Measurements from ENCODE around the gene TMCC3.

Gene TMCC3

DNA sequence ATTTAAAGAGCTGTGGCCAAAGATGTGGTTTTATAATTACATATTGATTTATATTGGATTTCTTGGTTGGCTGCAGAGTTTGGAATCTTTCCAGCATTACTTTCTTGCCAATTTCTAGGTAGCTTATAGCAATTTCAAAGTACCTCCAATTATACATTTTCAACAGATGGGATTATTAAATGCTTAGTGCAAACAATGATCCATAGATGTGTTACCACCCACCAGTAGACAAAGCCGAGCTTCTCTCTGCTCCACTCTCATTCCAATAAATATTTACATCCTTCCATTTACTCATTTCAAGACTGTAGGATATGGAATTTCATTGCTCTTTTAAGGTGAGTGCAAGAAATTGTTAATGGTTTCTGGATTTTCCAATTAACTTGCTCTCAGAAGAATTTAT, 21.6 kb upstream of the TMCC3 start:
- DNase-seq: no peak

- DNase-seq: no peak
Measured at GRCh38 chr12:94670898-94671297, 20.5 kb upstream of the TMCC3 start.

GRCh38 chr12:94670075-94670474, 19.7 kb upstream of the TMCC3 start:
- no peak for DNase-seq

DNA sequence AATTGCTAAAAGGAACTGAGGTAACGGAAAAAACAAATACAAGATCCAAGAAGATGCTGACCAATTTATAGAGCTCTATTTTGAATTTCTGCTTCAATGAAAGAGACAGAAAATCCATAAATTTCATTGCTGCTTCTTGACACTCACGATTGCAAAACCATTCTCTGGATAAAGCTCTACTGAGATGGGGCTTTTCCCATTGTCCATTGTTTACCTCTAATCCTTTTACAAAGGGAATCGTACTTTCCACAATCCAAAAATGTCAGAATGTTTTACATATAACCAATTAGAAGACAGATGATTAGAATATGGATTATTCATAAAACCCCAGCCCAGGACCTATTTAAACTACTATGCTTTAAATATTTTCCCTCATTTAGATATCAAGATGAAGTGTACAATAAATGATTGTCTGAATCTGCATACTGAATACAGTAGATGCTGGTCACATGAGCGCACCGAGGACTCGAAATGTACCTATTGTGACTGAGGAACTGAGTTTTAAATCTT, 16.7 kb upstream of the TMCC3 start:
- no peak for DNase-seq

DNA sequence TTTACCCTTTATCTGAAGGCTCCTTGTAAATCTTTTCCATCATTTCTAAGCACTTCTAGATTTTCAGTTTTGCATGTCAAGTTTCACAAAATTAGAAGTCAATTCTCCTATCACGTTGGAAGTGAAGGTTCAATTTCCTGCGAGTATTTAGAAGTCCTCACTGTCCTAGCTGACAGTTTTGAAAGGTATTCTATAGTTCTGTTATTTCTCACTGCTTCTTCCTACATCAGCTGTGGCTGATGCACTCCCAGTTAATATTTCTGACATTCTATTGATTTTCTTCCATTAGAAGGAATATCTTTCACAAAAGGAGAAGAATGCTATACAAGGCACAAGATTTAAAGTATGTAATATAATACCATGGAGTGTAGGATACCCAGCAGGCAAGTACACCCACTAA, 15.8 kb upstream of the TMCC3 start:
- no peak for DNase-seq

- DNase-seq: no peak
Measured at GRCh38 chr12:94663702-94664101, 13.3 kb upstream of the TMCC3 start.

GRCh38 chr12:94663071-94663470, 12.7 kb upstream of the TMCC3 start:
- DNase-seq: no peak

DNA sequence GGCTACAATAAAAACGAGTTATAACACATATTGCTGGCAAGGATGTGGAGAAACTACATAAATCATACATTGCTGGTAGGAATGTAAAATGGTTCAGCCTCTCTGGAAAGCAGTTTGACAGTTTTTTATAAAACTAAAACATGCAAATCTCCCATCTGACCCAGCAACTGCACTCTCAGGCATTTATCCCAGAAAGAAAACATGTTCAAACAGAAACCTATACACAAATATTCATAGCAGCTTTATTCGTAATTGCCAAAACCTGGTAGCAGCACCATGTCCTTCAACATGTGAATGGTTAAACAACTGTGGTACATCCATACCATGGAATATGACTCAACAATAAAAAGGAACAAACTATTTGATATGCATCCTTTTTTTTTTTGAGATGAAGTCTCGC, 10.1 kb upstream of the TMCC3 start:
- no peak for DNase-seq

GRCh38 chr12:94659346-94659930, 9.1 kb upstream of the TMCC3 start:
- DNase-seq: no peak

DNA sequence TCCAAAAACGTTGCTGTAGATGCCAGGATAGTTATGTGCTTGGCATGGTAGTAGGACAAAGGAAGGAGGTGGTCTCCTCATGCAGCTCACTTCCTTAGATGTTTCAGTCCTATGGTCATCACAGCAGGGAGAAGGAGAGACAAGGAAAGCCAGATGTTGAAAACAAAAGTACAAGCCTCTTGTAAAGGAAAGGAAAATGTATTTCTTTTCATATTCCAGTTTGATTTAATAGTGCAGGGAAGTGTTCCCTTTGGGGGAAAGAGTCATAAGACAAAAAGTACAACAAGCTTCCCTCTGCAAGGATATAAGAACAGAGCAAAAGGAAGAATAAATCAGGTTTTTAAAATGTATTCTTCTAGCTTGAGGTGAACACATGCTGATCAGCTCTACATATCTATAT, 8.6 kb upstream of the TMCC3 start:
- DNase-seq: no peak

GRCh38 chr12:94656556-94656955, 6.2 kb upstream of the TMCC3 start:
- no peak for DNase-seq

- no peak for DNase-seq
Measured at GRCh38 chr12:94649349-94650142, 811 bp downstream of the TMCC3 start.

DNA sequence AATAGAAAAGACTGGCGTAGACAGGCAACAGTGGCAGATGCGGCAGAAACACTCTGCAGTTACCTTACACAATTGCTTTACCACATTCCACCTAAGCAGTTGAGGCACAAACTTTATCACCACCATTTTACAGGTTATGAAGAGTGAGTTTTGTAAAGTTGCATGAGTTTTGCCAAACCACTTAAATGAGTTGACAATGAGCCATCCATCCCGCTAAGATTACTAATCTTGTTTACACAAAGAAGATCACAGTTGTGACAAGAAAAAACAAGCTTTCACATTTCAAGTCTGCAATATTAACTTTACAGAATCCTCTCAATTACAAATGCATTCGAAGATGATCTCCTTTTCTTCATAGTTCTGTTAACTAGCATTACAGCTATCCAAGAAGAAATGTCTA, 1.8 kb downstream of the TMCC3 start:
- DNase-seq: no peak

DNA sequence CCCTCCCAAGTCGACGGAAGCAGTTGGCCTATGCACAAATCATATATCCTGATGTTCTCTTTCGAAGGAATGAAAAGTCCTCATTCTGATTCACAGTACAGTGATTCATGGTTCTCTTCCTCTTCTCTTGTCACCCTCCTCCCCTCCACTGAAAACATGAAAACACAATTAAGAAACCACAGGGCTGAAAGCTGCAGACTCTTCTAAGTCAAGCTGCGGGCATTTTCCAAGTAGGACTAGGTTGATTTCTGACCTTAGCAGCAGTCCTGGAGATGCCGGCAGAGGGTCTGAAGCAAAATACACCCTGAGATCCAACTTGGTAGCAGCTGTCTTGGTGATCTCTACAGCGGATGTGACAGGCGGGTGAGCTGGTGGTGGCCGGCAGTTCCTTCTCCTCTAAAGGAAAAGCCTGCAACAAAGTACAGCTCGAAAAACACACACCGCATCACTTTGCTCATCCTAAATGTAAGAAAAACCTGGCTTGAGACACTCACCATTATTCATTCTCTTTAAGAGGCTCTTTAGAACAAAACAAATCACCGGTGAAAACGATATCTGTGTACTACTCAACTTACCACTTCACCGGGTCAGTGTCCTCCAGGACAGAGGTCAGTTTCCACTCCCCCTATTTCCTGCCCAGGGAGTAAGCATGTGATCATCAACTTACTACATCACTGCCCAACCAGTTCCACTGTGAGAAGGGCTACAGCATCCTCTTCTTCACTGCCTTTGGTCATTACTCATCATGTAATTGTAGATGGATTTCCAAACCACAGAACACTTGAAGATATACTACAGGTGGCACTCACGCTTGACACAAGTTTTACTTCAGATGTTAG, 6.0 kb downstream of the TMCC3 start:
- no peak for DNase-seq

GRCh38 chr12:94643606-94644005, 6.8 kb downstream of the TMCC3 start:
- no peak for DNase-seq

DNA sequence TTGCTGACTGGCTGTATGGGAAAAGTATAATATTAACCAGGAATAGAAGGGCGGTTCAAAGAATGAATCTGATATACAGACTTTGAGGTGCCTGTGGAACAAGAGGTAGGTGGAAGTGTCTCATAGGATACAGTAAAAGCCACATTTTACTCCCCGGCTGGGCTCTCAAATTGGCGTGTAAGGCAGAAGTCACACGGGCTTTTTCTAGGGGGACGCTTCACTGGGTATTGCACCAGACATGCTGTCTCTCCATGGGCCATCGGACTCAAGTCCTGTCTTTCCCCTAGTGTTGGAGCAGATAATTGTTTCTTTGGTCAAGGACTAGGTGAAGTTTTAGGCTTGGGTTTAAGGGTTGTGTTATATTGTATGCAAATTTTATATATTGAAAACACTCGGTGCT, 9.1 kb downstream of the TMCC3 start:
- DNase-seq: no peak

GRCh38 chr12:94640134-94640928, 10.0 kb downstream of the TMCC3 start:
- DNase-seq: no peak

- no peak for DNase-seq
Measured at GRCh38 chr12:94638521-94638920, 11.8 kb downstream of the TMCC3 start.

DNA sequence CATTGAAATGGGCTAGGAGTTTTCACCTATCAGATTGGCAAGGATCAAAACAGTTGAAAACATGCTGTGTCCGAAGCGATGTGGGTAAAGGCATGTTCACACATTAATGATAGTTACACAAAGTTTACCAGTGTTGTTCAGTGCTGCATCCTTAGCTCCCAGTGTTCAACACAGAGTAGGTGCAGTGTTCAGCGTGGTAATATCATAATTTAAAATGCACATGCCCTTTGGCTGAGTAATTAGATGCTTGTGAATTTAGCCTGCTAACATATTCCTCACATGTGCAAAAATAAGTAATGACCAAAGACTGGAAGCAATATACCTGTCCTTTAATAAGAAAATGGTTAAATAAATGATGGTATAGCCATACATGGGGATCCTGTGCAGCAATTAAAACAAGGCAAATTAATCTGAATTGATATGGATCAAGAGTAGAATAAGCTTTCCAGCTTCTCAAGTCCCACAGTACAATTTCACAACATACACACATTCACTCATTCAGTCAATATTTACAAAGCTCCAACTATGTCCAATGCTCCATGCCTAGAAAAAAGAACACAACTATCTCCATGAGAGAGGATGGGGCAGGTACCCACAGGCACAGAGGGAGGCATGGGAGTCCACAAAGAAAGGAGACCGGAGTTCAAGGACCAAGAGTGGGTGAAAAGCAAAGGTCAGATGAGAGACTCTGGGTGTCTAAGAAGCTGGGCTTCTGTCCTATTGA, 12.8 kb downstream of the TMCC3 start:
- no peak for DNase-seq

DNA sequence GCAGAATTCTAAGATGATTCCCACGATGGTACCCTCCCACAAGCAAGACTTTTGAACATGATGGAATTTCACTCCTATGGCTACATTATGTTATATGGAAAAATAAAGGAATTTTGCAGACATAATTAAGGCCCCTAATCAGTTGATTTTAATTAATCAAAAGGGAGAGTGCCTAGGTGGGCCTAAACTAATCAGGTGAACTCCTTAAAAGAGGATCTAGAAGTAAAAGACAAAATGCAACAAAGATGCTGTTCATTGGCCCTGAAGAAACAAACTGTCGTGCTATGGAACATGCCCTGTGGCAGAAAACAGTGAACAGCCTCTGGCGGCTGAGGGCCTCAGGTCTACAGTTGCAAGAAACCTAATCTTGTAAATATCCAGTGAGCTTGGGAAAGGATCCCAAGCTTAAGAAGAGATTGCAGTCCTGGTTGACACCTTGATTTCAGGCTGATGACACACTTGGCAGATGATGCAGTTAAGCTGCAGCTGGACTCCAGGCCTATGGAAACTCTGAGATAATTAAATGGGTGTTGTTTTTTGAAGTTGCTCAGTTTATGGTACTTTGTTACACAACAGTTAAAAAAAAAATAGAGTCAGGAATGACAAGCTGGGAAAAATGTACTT, 13.8 kb downstream of the TMCC3 start:
- no peak for DNase-seq

- DNase-seq: no peak
Measured at GRCh38 chr12:94634717-94635116, 15.6 kb downstream of the TMCC3 start.

DNA sequence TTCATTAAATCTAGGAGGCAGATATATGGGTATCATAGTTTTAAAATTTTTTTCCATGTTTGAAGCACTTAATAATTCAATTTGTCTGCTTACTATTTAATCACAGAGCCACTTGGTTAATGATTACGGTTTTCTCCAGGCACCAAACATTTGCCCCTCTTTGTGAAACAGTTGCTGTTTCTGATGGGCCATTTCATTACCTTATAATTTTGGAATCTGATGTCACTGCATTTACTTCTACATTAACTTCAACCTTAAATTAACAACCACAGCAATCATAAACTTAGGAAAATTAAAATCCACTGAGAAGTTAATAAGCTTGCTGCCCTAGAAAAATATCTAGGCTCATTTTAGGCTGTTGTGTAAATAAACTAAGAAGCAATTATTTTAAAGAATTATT, 17.0 kb downstream of the TMCC3 start:
- no peak for DNase-seq
